ENCODE measurements around the gene FAM193A. TPM values are rescaled to one million over a fixed set of nuclear protein-coding genes. Genes with fewer than 3 reads are reported as not detected.

Gene FAM193A
- total and polyA plus RNA-seq, 2 experiments from 2014 or later: 12.0 to 22.9 TPM

DNA sequence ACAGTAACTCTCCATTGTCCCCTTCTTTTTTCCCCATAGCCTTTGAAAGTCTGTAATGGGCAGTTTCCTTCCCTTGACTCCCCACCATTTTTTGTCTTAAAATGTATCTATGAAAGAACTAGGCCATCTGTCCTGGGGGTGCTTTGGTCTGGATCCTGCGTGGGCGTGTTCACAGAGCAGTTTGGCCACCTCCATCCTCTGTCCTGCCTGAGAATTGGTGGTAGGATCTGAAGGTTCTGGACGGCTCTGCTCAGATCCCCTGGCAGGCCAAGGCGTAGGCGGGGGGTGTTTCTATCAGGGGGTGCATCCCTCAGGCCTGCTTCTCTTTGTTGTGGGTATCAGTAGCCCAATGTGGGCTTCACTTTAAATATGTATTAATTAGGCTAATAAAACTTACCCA is 107.1 kb downstream of the FAM193A start:
- peaks cover 57% of the 10 kb centered on the region for H3K36me3 Mint-ChIP-seq (ENCODE audit: low read depth)
- Histone ChIP-seq H3K9me2 (ENCODE audit: insufficient read depth) (no peaks in the 10 kb centered on the region), H2AFZ (no peak overlapping the region), H3K79me2 (replicated peaks; ENCODE audit: insufficient read depth) (0 out of 2 replicates have a peak, but pooled peaks cover 4% of the 10 kb centered on the region), H4K20me1 (replicated peaks; ENCODE audit: insufficient read depth) (no peaks in the 10 kb centered on the region; the same call in 1 of the 2 replicates), H3K4me2 (no peak overlapping the region), H3K4me1 (ENCODE audit: insufficient read depth) (no peaks in the 10 kb centered on the region), H3K27me3 (ENCODE audit: insufficient read depth) (no peaks in the 10 kb centered on the region), H3K4me3 (no peak overlapping the region), H3K27ac (ENCODE audit: low read depth) (0 out of 2 replicates have a peak overlapping the region, but pooled peaks have one; percentile 63), H3F3A (replicated peaks; ENCODE audit: low read depth) (no peaks in the 10 kb centered on the region), H3K36me3 (ENCODE audit: insufficient read depth) (peaks cover 15% of the 10 kb centered on the region)
- no peak for TF ChIP-seq EZH2phosphoT487 (IDR thresholded peaks at IDR 0.05; ENCODE audit: unreplicated experiment)
- no peak for TF ChIP-seq ZNF462 (CRISPR knock-in tag; IDR thresholded peaks at IDR 0.05)
- TF ChIP-seq CTCF (conservative IDR thresholded peaks at IDR 0.05; ENCODE audit: low read depth in 2 of 2): no peak
- TF ChIP-seq, protein P1, sequence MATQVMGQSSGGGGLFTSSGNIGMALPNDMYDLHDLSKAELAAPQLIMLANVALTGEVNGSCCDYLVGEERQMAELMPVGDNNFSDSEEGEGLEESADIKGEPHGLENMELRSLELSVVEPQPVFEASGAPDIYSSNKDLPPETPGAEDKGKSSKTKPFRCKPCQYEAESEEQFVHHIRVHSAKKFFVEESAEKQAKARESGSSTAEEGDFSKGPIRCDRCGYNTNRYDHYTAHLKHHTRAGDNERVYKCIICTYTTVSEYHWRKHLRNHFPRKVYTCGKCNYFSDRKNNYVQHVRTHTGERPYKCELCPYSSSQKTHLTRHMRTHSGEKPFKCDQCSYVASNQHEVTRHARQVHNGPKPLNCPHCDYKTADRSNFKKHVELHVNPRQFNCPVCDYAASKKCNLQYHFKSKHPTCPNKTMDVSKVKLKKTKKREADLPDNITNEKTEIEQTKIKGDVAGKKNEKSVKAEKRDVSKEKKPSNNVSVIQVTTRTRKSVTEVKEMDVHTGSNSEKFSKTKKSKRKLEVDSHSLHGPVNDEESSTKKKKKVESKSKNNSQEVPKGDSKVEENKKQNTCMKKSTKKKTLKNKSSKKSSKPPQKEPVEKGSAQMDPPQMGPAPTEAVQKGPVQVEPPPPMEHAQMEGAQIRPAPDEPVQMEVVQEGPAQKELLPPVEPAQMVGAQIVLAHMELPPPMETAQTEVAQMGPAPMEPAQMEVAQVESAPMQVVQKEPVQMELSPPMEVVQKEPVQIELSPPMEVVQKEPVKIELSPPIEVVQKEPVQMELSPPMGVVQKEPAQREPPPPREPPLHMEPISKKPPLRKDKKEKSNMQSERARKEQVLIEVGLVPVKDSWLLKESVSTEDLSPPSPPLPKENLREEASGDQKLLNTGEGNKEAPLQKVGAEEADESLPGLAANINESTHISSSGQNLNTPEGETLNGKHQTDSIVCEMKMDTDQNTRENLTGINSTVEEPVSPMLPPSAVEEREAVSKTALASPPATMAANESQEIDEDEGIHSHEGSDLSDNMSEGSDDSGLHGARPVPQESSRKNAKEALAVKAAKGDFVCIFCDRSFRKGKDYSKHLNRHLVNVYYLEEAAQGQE (IDR thresholded peaks at IDR 0.05; ENCODE audit: unreplicated experiment): no peak
- no peak for TF ChIP-seq EZH2 (IDR thresholded peaks at IDR 0.05; ENCODE audit: low read depth, unreplicated experiment)
- no peak for TF ChIP-seq CREB1 (CRISPR knock-in tag; IDR thresholded peaks at IDR 0.05; ENCODE audit: low read depth)
- TF ChIP-seq ZNF114 (CRISPR knock-in tag; IDR thresholded peaks at IDR 0.05): no peak
- no peak for TF ChIP-seq STAT1 (IDR thresholded peaks at IDR 0.05; ENCODE audit: unreplicated experiment)
- H3K9me3 Mint-ChIP-seq: no peaks in the 10 kb centered on the region; the same call in 2 of the 3 replicates
- no peak overlapping the region for H3K27ac Mint-ChIP-seq
- no peak for DNase-seq (ENCODE audit: low spot score)
- peaks cover 6% of the 10 kb centered on the region for H3K27me3 Mint-ChIP-seq (ENCODE audit: insufficient read depth, low read depth, poor library complexity)
- no peak for ATAC-seq
- no peak overlapping the region for H3K4me3 Mint-ChIP-seq
- 0 out of 3 replicates have a peak, but pooled peaks cover 3% of the 10 kb centered on the region for H3K4me1 Mint-ChIP-seq
